A673 (cell line): ENCODE measurements around the gene PCBP3. TPM values are rescaled to one million over a fixed set of nuclear protein-coding genes. Genes with fewer than 3 reads are reported as not detected.

Experiments
- BruUV-seq: library from RNA; stranded (reverse); fragments of 400-500 nt; replicated peaks from 2 replicates; lab custom pipeline; 2021; lab: Mats Ljungman, UMichigan
- CTCF ChIA-PET: fragments of 300-600 bp; sonication (Branson Sonifier 250); formaldehyde crosslinking; loops from one replicate; lab custom pipeline; 2022; ENCODE audit warnings: antibody characterized with exemption; lab: Charles Lee
- POLR2A ChIA-PET: fragments of 300-600 bp; sonication (Branson Sonifier 250); formaldehyde crosslinking; loops from one replicate; lab custom pipeline; 2022; ENCODE audit warnings: antibody characterized with exemption; ENCODE audit not compliant: low non-redundant PET; lab: Charles Lee
- DNase-seq: peaks from one replicate; pipeline ENCODE4 v3.0.0-alpha.2; 2015; ENCODE audit warnings: low spot score
- H3K27ac ChIP-seq: fragments of 200-600 bp; sonication (generic); 2 replicates; pipeline ENCODE4 v1.5.1; 2016; ENCODE audit warnings: mixed run types, low read depth, mild to moderate bottlenecking, mixed read lengths, antibody characterized with exemption, low read length; ENCODE audit not compliant: poor library complexity, severe bottlenecking
- H3K27me3 ChIP-seq: fragments of 200-600 bp; sonication (generic); replicated peaks from 2 replicates; pipeline ENCODE4 v1.6.1; 2017; ENCODE audit warnings: mixed run types, low read depth, mild to moderate bottlenecking, mixed read lengths, antibody characterized with exemption, low read length; ENCODE audit not compliant: insufficient read depth, poor library complexity
- H3K36me3 ChIP-seq: fragments of 200-600 bp; sonication (generic); 2 replicates; pipeline ENCODE4 v1.6.1; 2016; ENCODE audit warnings: mixed run types, mild to moderate bottlenecking, mixed read lengths, antibody characterized with exemption, low read length; ENCODE audit not compliant: insufficient read depth, poor library complexity, severe bottlenecking
- H3K4me1 ChIP-seq: fragments of 200-600 bp; sonication (generic); 2 replicates; pipeline ENCODE4 v1.6.1; 2017; ENCODE audit warnings: mixed run types, mild to moderate bottlenecking, mixed read lengths, antibody characterized with exemption, low read length; ENCODE audit not compliant: insufficient read depth, poor library complexity, severe bottlenecking
- H3K4me3 ChIP-seq: fragments of 200-600 bp; sonication (generic); 2 replicates; pipeline ENCODE4 v1.5.1; 2016; ENCODE audit warnings: low read depth, mixed run types, mild to moderate bottlenecking, mixed read lengths, low read length; ENCODE audit not compliant: poor library complexity, severe bottlenecking
- H3K9me3 ChIP-seq: fragments of 200-600 bp; sonication (generic); 2 replicates; pipeline ENCODE4 v1.6.1; 2016; ENCODE audit warnings: mixed run types, low read depth, mild to moderate bottlenecking, mixed read lengths, antibody characterized with exemption, low read length; ENCODE audit not compliant: poor library complexity, severe bottlenecking
- EZH2 ChIP-seq: fragments of 200-600 bp; sonication (generic); IDR thresholded peaks from 2 replicates; pipeline ENCODE4 v1.6.1; 2017; ENCODE audit warnings: borderline replicate concordance, low read depth, mild to moderate bottlenecking, mixed read lengths, antibody characterized with exemption, low read length; ENCODE audit not compliant: poor library complexity, severe bottlenecking
- intact Hi-C: fragments of 100-400 bp; cut with micrococcal nuclease; formaldehyde crosslinking; loops from one replicate; pipeline ENCODE4 v1.10.0; 2022; ENCODE audit not compliant: unreplicated experiment
- total RNA-seq: library from RNA; stranded (reverse); gene quantifications from 2 replicates; pipeline ENCODE4 v1.2.3, GENCODE V29; 2021
- TF ChIP-seq, protein P1 (sequence below): fragments of 300-800, 200-600 bp; sonication (generic); conservative IDR thresholded peaks from 2 replicates; pipeline ENCODE4 v1.5.1; 2017; ENCODE audit warnings: low read depth, mild to moderate bottlenecking, antibody characterized with exemption, low read length, moderate library complexity, mixed read lengths

Gene PCBP3
- total RNA-seq, 1 experiment from 2014 or later, result 25.6 TPM

DNA sequence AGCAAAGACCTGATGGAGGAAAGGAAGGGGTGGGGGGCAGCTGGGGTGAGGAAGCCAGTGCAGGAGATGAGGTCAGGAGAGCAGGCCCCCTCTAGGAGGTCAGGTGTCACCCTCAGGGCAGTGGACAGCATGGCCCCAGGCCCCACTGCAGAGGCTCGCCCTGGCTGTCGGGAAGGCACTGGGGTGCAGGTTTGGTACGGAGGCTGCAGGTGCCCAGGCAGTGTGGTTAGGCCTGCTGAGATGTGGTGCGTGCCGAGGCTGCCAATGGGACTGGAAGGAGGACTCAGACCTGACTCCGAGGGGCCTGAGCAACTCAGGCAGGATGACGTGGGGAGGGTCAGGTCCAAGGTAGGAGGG, 82.3 kb downstream of the PCBP3 start:
- no peak for DNase-seq
- BruUV-seq, result no TSS peak
- H3K27me3 ChIP-seq, result no peaks in the 10 kb centered on the region
- H3K4me3 ChIP-seq, result no peak overlapping the region
- H3K4me1 ChIP-seq, result peaks cover 27% of the 10 kb centered on the region
- H3K36me3 ChIP-seq, result no peaks in the 10 kb centered on the region
- ChIA-PET POLR2A (no interaction called here), CTCF (no interaction called here)
- no peak overlapping the region for H3K27ac ChIP-seq
- intact Hi-C loops, result no loop called here
- TF ChIP-seq EZH2, result no peak
- TF ChIP-seq, protein P1, sequence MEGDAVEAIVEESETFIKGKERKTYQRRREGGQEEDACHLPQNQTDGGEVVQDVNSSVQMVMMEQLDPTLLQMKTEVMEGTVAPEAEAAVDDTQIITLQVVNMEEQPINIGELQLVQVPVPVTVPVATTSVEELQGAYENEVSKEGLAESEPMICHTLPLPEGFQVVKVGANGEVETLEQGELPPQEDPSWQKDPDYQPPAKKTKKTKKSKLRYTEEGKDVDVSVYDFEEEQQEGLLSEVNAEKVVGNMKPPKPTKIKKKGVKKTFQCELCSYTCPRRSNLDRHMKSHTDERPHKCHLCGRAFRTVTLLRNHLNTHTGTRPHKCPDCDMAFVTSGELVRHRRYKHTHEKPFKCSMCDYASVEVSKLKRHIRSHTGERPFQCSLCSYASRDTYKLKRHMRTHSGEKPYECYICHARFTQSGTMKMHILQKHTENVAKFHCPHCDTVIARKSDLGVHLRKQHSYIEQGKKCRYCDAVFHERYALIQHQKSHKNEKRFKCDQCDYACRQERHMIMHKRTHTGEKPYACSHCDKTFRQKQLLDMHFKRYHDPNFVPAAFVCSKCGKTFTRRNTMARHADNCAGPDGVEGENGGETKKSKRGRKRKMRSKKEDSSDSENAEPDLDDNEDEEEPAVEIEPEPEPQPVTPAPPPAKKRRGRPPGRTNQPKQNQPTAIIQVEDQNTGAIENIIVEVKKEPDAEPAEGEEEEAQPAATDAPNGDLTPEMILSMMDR, result no peak
- H3K9me3 ChIP-seq, result no peaks in the 10 kb centered on the region

DNA sequence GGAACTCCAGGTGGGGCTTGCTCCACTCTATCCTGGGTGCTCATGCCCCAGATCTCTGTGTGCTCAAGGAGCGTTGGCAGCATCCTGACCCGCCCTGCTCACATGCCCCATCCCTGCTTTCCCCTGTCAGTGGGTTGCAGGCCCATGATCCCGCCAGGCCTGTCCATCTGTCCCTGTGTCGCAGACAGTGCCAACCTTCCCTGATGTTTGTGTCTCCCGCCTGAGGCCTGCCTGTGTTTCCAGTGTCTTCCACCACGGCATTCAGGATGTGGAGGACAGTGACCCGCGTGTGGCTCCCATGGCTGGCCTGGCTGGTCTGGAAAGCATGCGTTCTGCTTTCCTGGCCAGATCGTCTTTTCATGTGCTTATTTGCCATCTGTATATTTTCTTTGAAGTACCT, 82.9 kb downstream of the PCBP3 start:
- intact Hi-C loops, result no loop called here
- no peak for DNase-seq
- no TSS peak for BruUV-seq
- Histone ChIP-seq H3K4me3 (no peak overlapping the region), H3K27me3 (no peaks in the 10 kb centered on the region), H3K9me3 (no peaks in the 10 kb centered on the region), H3K36me3 (no peaks in the 10 kb centered on the region), H3K27ac (no peak overlapping the region), H3K4me1 (peaks cover 24% of the 10 kb centered on the region)
- TF ChIP-seq, protein P1, result no peak
- TF ChIP-seq EZH2, result no peak
- CTCF ChIA-PET, result no interaction called here
- POLR2A ChIA-PET, result no interaction called here

DNA sequence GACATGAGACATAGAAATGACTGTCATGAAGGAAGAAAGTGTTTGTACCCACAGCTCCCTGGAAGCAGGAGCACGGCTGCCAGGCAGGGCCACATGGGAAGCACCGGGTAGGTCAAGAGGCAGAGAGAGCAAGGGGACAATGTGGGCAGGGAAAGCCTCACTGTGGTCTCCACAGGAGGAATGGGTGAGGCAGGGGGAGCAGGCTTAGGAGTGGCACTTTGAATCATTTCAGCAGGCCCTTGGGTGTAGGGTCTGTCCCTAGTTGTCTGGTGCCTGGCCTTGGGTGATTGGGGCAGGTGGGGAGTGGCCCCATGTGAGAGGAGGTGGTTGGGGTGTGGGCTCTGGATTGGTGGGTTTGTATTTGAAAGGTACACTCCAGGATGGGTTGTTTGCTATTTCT, 83.9 kb downstream of the PCBP3 start:
- CTCF ChIA-PET, result no interaction called here
- H3K27ac ChIP-seq, result no peak overlapping the region
- H3K4me1 ChIP-seq, result peaks cover 14% of the 10 kb centered on the region
- no peak overlapping the region for H3K4me3 ChIP-seq
- DNase-seq, result no peak
- intact Hi-C loops, result no loop called here
- no peaks in the 10 kb centered on the region for H3K27me3 ChIP-seq
- POLR2A ChIA-PET, result no interaction called here
- H3K36me3 ChIP-seq, result no peaks in the 10 kb centered on the region
- no TSS peak for BruUV-seq
- no peaks in the 10 kb centered on the region for H3K9me3 ChIP-seq
- TF ChIP-seq, protein P1, result no peak
- TF ChIP-seq EZH2, result no peak
